Frontal cortex (tissue), 4 donors: Measurements from ENCODE around the gene PARVB. TPM values are rescaled to one million over a fixed set of nuclear protein-coding genes. Genes with fewer than 3 reads are reported as not detected.
A peak's percentile ranks its signal among the peaks of the same experiment; 100 is the strongest.

Experiments used
- DNase-seq, 2 donors: peaks; one replicate each; pipeline ENCODE4 v3.0.0; 2012; ENCODE audit warnings: low spot score in 2 of 2
- FAIRE-seq: peaks from 2 replicates; lab custom pipeline; 2012; peaks lifted over from hg19 to GRCh38; lab: Jason Lieb, UNC
- total RNA-seq: library from RNA; depleted of rRNA; stranded (reverse); fragments of >200 nt; gene quantifications from one replicate; pipeline ENCODE4 v1.2.3, GENCODE V29; 2014
- donor health status: control.
- donor health status: control.
- donor health status: control.

PARVB gene
- total RNA-seq, 1 donor from 2014 or later, result 5.7 TPM

- FAIRE-seq (no peak), DNase-seq (no peak)
Measured at GRCh38 chr22:44166498-44167276, 142.6 kb downstream of the PARVB start.

GRCh38 chr22:44167501-44167900 is 143.4 kb downstream of the PARVB start:
- no peak for DNase-seq
- no peak for FAIRE-seq

GRCh38 chr22:44168206-44168605 is 144.1 kb downstream of the PARVB start:
- FAIRE-seq (no peak), DNase-seq (no peak)

- no peak for FAIRE-seq
- no peak for DNase-seq
Measured at GRCh38 chr22:44170470-44170869, 146.4 kb downstream of the PARVB start.

GRCh38 chr22:44171561-44171960 is 147.5 kb downstream of the PARVB start:
- no peak for FAIRE-seq
- no peak for DNase-seq

GRCh38 chr22:44172370-44173108 is 148.4 kb downstream of the PARVB start:
- DNase-seq (peak in 1 of 2 donors; percentile 63), FAIRE-seq (no peak)

- DNase-seq (no peak), FAIRE-seq (no peak)
Measured at GRCh38 chr22:44173154-44173553, 149.1 kb downstream of the PARVB start.

- DNase-seq, result no peak
- no peak for FAIRE-seq
Measured at GRCh38 chr22:44175676-44176075, 151.6 kb downstream of the PARVB start.

GRCh38 chr22:44179196-44179988 is 155.3 kb downstream of the PARVB start:
- FAIRE-seq, result no peak
- no peak for DNase-seq

GRCh38 chr22:44179989-44180705 is 156.0 kb downstream of the PARVB start:
- no peak for DNase-seq
- no peak for FAIRE-seq

GRCh38 chr22:44180706-44181032 is 156.6 kb downstream of the PARVB start, which contains the start of gene PARVG:
PARVG (plus strand) TSS chr22:44180925; CDS start chr22:44183330, 2,405 bp downstream.
- FAIRE-seq (no peak), DNase-seq (no peak)

- FAIRE-seq (no peak), DNase-seq (no peak)
Measured at GRCh38 chr22:44181033-44181911, 157.2 kb downstream of the PARVB start.

GRCh38 chr22:44181912-44182587 is 157.9 kb downstream of the PARVB start:
- no peak for FAIRE-seq

GRCh38 chr22:44182588-44183286 is 158.6 kb downstream of the PARVB start:
- FAIRE-seq (no peak), DNase-seq (no peak)

More at GRCh38 chr22:44181912-44182587, 157.9 kb downstream of the PARVB start:
- DNase-seq, result no peak

- DNase-seq (no peak), FAIRE-seq (no peak)
Measured at GRCh38 chr22:44183287-44183588, 159.1 kb downstream of the PARVB start.

- FAIRE-seq (no peak), DNase-seq (no peak)
Measured at GRCh38 chr22:44184006-44184405, 159.9 kb downstream of the PARVB start.

GRCh38 chr22:44185237-44186120 is 161.4 kb downstream of the PARVB start:
- FAIRE-seq (no peak), DNase-seq (no peak)
